HEK293 (cell line): ENCODE results near the gene TANGO2.

Experiments used
- GFI1B ChIP-seq: fragments of 450-650 bp; formaldehyde crosslinking; IDR thresholded peaks from 2 replicates; pipeline ENCODE4 v1.5.1; 2016; ENCODE audit warnings: missing biosample characterization, missing genetic modification characterization
- GLI2 ChIP-seq: fragments of 450-650 bp; formaldehyde crosslinking; IDR thresholded peaks from 2 replicates; pipeline ENCODE4; 2017; ENCODE audit warnings: missing biosample characterization, missing genetic modification characterization, low read depth, borderline replicate concordance
- KLF9 ChIP-seq: fragments of 450-650 bp; formaldehyde crosslinking; IDR thresholded peaks from 2 replicates; pipeline ENCODE4 v1.5.1; 2016; ENCODE audit warnings: missing biosample characterization, missing genetic modification characterization, low read depth
- PRDM1 ChIP-seq: fragments of 450-650 bp; formaldehyde crosslinking; IDR thresholded peaks from 2 replicates; pipeline ENCODE4; 2016; ENCODE audit warnings: missing biosample characterization, missing genetic modification characterization
- PRDM4 ChIP-seq: fragments of 450-650 bp; formaldehyde crosslinking; IDR thresholded peaks from 2 replicates; pipeline ENCODE4 v1.5.1; 2017; ENCODE audit warnings: missing biosample characterization, missing genetic modification characterization
- SCRT2 ChIP-seq: fragments of 450-650 bp; formaldehyde crosslinking; IDR thresholded peaks from 2 replicates; pipeline ENCODE4 v1.5.1; 2016; ENCODE audit warnings: missing biosample characterization, missing genetic modification characterization
- SP2 ChIP-seq: fragments of 450-650 bp; formaldehyde crosslinking; IDR thresholded peaks from 2 replicates; pipeline ENCODE4 v1.5.1; 2016; ENCODE audit warnings: missing biosample characterization, missing genetic modification characterization
- SP3 ChIP-seq: fragments of 450-650 bp; formaldehyde crosslinking; IDR thresholded peaks from 2 replicates; pipeline ENCODE4 v1.5.1; 2016; ENCODE audit warnings: missing biosample characterization, missing genetic modification characterization
- TCF7L2 ChIP-seq: IDR thresholded peaks from 2 replicates; pipeline ENCODE4 v1.6.1; 2011; ENCODE audit warnings: low read depth, mild to moderate bottlenecking, inconsistent platforms, low read length, moderate library complexity, borderline replicate concordance
- ZBTB10 ChIP-seq: fragments of 450-650 bp; formaldehyde crosslinking; IDR thresholded peaks from 2 replicates; pipeline ENCODE4 v1.5.1; 2016; ENCODE audit warnings: missing biosample characterization, missing genetic modification characterization
- ZBTB21 ChIP-seq: fragments of 450-650 bp; formaldehyde crosslinking; IDR thresholded peaks from 2 replicates; pipeline ENCODE4 v1.5.1; 2017; ENCODE audit warnings: missing biosample characterization, missing genetic modification characterization
- ZNF121 ChIP-seq: fragments of 450-650 bp; formaldehyde crosslinking; IDR thresholded peaks from 2 replicates; pipeline ENCODE4 v1.5.1; 2016; ENCODE audit warnings: missing biosample characterization, missing genetic modification characterization
- ZNF132 ChIP-seq: fragments of 450-650 bp; formaldehyde crosslinking; IDR thresholded peaks from 2 replicates; pipeline ENCODE4 v1.5.1; 2017; ENCODE audit warnings: missing biosample characterization, missing genetic modification characterization, borderline replicate concordance
- ZNF133 ChIP-seq: fragments of 450-650 bp; formaldehyde crosslinking; IDR thresholded peaks from 2 replicates; pipeline ENCODE4 v1.5.1; 2016; ENCODE audit warnings: missing biosample characterization, missing genetic modification characterization
- ZNF146 ChIP-seq: fragments of 450-650 bp; formaldehyde crosslinking; IDR thresholded peaks from 2 replicates; pipeline ENCODE4 v1.5.1; 2016; ENCODE audit warnings: missing biosample characterization, missing genetic modification characterization
- ZNF148 ChIP-seq: fragments of 450-650 bp; formaldehyde crosslinking; IDR thresholded peaks from 2 replicates; pipeline ENCODE4 v1.5.0; 2017; ENCODE audit warnings: missing biosample characterization, missing genetic modification characterization, borderline replicate concordance
- ZNF174 ChIP-seq: fragments of 450-650 bp; formaldehyde crosslinking; IDR thresholded peaks from 2 replicates; pipeline ENCODE4 v1.5.0; 2017; ENCODE audit warnings: missing biosample characterization, mild to moderate bottlenecking, missing genetic modification characterization
- ZNF266 ChIP-seq: fragments of 450-650 bp; formaldehyde crosslinking; IDR thresholded peaks from 2 replicates; pipeline ENCODE4 v1.5.1; 2016; ENCODE audit warnings: missing biosample characterization, missing genetic modification characterization, low read depth
- ZNF280C ChIP-seq: fragments of 450-650 bp; formaldehyde crosslinking; IDR thresholded peaks from 2 replicates; pipeline ENCODE4 v1.5.1; 2016; ENCODE audit warnings: missing biosample characterization, missing genetic modification characterization
- ZNF530 ChIP-seq: fragments of 450-650 bp; formaldehyde crosslinking; IDR thresholded peaks from 2 replicates; pipeline ENCODE4 v1.5.1; 2016; ENCODE audit warnings: low read depth, missing biosample characterization, missing genetic modification characterization
- ZNF548 ChIP-seq: fragments of 450-650 bp; formaldehyde crosslinking; IDR thresholded peaks from 2 replicates; pipeline ENCODE4 v1.5.1; 2016; ENCODE audit warnings: missing biosample characterization, missing genetic modification characterization
- ZNF621 ChIP-seq: fragments of 450-650 bp; formaldehyde crosslinking; IDR thresholded peaks from 2 replicates; pipeline ENCODE4 v1.5.1; 2017; ENCODE audit warnings: missing biosample characterization, missing genetic modification characterization
- ZNF639 ChIP-seq: fragments of 450-650 bp; formaldehyde crosslinking; IDR thresholded peaks from 2 replicates; pipeline ENCODE4 v1.5.1; 2016; ENCODE audit warnings: missing biosample characterization, missing genetic modification characterization
- ZNF645 ChIP-seq: fragments of 450-650 bp; formaldehyde crosslinking; IDR thresholded peaks from 2 replicates; pipeline ENCODE4; 2016; ENCODE audit warnings: missing biosample characterization, missing genetic modification characterization
- ZNF747 ChIP-seq: fragments of 450-650 bp; formaldehyde crosslinking; IDR thresholded peaks from 2 replicates; pipeline ENCODE4 v1.5.1; 2016; ENCODE audit warnings: missing biosample characterization, missing genetic modification characterization
- ZNF776 ChIP-seq: fragments of 450-650 bp; formaldehyde crosslinking; IDR thresholded peaks from 2 replicates; pipeline ENCODE4 v1.5.0; 2017; ENCODE audit warnings: missing biosample characterization, missing genetic modification characterization, borderline replicate concordance

The TANGO2 gene

GRCh38 chr22:20079745-20080444 lies 59.0 kb downstream of the TANGO2 start, which contains the start of gene DGCR8 (continued):
- 0 out of 2 replicates have a peak, but pooled peaks have one; percentile 30 for TF ChIP-seq ZNF645
- no peak for TF ChIP-seq ZNF530 (tag by site-specific recombination)
- 0 out of 2 replicates have a peak, but pooled peaks have one; percentile 10 for TF ChIP-seq ZBTB21
- TF ChIP-seq ZNF548 (tag by site-specific recombination), result no peak
- no peak for TF ChIP-seq ZNF132 (tag by site-specific recombination)
- TF ChIP-seq ZNF747 (tag by site-specific recombination), result no peak
- TF ChIP-seq GFI1B (tag by site-specific recombination), result no peak
- no peak for TF ChIP-seq ZNF266 (tag by site-specific recombination)
- TF ChIP-seq ZNF121 (tag by site-specific recombination), result peak; percentile 95
- TF ChIP-seq SP3 (tag by site-specific recombination), result peak; percentile 38
- no peak for TF ChIP-seq PRDM1
- no peak; the same call in 1 of the 2 replicates for TF ChIP-seq GLI2 (tag by site-specific recombination)
- TF ChIP-seq ZNF280C (tag by site-specific recombination), result no peak
- no peak for TF ChIP-seq SCRT2
- TF ChIP-seq SP2 (tag by site-specific recombination), result peak; percentile 72
- TF ChIP-seq ZNF133 (tag by site-specific recombination), result no peak
- TF ChIP-seq PRDM4 (tag by site-specific recombination), result 0 out of 2 replicates have a peak, but pooled peaks have one; percentile 36
- TF ChIP-seq ZNF621, result no peak
- no peak for TF ChIP-seq ZNF148 (tag by site-specific recombination)
- TF ChIP-seq TCF7L2, result no peak
- TF ChIP-seq ZNF174 (tag by site-specific recombination), result no peak
- TF ChIP-seq ZNF776 (tag by site-specific recombination), result no peak
- 0 out of 2 replicates have a peak, but pooled peaks have one; percentile 53 for TF ChIP-seq ZBTB10
- TF ChIP-seq ZNF639 (tag by site-specific recombination), result peak; percentile 79; the same call in 1 of the 2 replicates
- TF ChIP-seq ZNF146, result no peak
- peak; percentile 57 for TF ChIP-seq KLF9 (tag by site-specific recombination)
